PC-9 (cell line): ENCODE measurements around the gene USH1C.

Experiments used
- CTCF ChIP-seq: fragments of 200-600 bp; sonication (generic); conservative IDR thresholded peaks from 2 replicates; pipeline ENCODE4 v1.6.1; 2017; ENCODE audit warnings: mixed run types, antibody characterized with exemption, mild to moderate bottlenecking, moderate library complexity
- EZH2 ChIP-seq: fragments of 200-600 bp; sonication (generic); IDR thresholded peaks from 2 replicates; pipeline ENCODE4 v1.8.0; 2017; ENCODE audit warnings: antibody characterized with exemption, low read depth

GRCh38 chr11:17568944-17569343 lies 24.7 kb upstream of the USH1C start:
- TF ChIP-seq CTCF (no peak), EZH2 (no peak)
